Measurements from ENCODE around the gene ZFP69B. TPM values are rescaled to one million over a fixed set of nuclear protein-coding genes. Genes with fewer than 3 reads are reported as not detected.

The ZFP69B gene
- total RNA-seq, 1 experiment from 2014 or later = 11.6 TPM

GRCh38 chr1:40431385-40431784 is 18.9 kb upstream of the ZFP69B start:
- ChIA-PET POLR2A (no interaction called here), CTCF (no interaction called here)
- TF ChIP-seq, protein P1, sequence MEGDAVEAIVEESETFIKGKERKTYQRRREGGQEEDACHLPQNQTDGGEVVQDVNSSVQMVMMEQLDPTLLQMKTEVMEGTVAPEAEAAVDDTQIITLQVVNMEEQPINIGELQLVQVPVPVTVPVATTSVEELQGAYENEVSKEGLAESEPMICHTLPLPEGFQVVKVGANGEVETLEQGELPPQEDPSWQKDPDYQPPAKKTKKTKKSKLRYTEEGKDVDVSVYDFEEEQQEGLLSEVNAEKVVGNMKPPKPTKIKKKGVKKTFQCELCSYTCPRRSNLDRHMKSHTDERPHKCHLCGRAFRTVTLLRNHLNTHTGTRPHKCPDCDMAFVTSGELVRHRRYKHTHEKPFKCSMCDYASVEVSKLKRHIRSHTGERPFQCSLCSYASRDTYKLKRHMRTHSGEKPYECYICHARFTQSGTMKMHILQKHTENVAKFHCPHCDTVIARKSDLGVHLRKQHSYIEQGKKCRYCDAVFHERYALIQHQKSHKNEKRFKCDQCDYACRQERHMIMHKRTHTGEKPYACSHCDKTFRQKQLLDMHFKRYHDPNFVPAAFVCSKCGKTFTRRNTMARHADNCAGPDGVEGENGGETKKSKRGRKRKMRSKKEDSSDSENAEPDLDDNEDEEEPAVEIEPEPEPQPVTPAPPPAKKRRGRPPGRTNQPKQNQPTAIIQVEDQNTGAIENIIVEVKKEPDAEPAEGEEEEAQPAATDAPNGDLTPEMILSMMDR (IDR thresholded peaks at IDR 0.05) = no peak
- Histone ChIP-seq H3K9me3 (ENCODE audit: control insufficient read depth, insufficient read depth, low read depth, low read length) (no peaks in the 10 kb centered on the region), H3K4me1 (ENCODE audit: control insufficient read depth, insufficient read depth, low read length) (no peaks in the 10 kb centered on the region), H3K36me3 (ENCODE audit: control insufficient read depth, insufficient read depth, low read length) (no peaks in the 10 kb centered on the region), H3K27me3 (ENCODE audit: control insufficient read depth, insufficient read depth, low read length) (no peaks in the 10 kb centered on the region), H3K27ac (ENCODE audit: low read length) (no peak overlapping the region), H3K4me3 (ENCODE audit: low read depth in 2 of 2, low read length in 2 of 2) (no peak overlapping the region)
- ATAC-seq (no peak), DNase-seq (ENCODE audit: low read depth, low spot score) (no peak)
- in situ Hi-C loops (cut with HindIII; ENCODE audit: low pct_unique_long_range_greater_than_20kb, low sequenced_read_pairs) (no loop called here), intact Hi-C loops (cut with micrococcal nuclease; ENCODE audit: unreplicated experiment) (no loop called here)
- no TSS peak for BruUV-seq (replicated peaks)

GRCh38 chr1:40432644-40433390 is 17.5 kb upstream of the ZFP69B start:
- ChIA-PET POLR2A (interaction anchor here (0.7 kb wide), 1 partner anchor 573 kb away, joined by 3 read pairs; no protein-coding TSS in a partner anchor), CTCF (no interaction called here)
- H3K9me3 ChIP-seq (ENCODE audit: control insufficient read depth, insufficient read depth, low read depth, low read length) = no peaks in the 10 kb centered on the region
- no peak for ATAC-seq
- no peaks in the 10 kb centered on the region for H3K4me1 ChIP-seq (ENCODE audit: control insufficient read depth, insufficient read depth, low read length)
- TF ChIP-seq TCF7L2 (IDR thresholded peaks at IDR 0.05; ENCODE audit: low read depth, low read length) (no peak), SIN3A (IDR thresholded peaks at IDR 0.05; ENCODE audit: borderline replicate concordance, insufficient read depth, low read depth, low read length) (no peak), POLR2AphosphoS5 (IDR thresholded peaks at IDR 0.05; ENCODE audit: low read depth, low read length) (no peak)
- TF ChIP-seq, protein P2, sequence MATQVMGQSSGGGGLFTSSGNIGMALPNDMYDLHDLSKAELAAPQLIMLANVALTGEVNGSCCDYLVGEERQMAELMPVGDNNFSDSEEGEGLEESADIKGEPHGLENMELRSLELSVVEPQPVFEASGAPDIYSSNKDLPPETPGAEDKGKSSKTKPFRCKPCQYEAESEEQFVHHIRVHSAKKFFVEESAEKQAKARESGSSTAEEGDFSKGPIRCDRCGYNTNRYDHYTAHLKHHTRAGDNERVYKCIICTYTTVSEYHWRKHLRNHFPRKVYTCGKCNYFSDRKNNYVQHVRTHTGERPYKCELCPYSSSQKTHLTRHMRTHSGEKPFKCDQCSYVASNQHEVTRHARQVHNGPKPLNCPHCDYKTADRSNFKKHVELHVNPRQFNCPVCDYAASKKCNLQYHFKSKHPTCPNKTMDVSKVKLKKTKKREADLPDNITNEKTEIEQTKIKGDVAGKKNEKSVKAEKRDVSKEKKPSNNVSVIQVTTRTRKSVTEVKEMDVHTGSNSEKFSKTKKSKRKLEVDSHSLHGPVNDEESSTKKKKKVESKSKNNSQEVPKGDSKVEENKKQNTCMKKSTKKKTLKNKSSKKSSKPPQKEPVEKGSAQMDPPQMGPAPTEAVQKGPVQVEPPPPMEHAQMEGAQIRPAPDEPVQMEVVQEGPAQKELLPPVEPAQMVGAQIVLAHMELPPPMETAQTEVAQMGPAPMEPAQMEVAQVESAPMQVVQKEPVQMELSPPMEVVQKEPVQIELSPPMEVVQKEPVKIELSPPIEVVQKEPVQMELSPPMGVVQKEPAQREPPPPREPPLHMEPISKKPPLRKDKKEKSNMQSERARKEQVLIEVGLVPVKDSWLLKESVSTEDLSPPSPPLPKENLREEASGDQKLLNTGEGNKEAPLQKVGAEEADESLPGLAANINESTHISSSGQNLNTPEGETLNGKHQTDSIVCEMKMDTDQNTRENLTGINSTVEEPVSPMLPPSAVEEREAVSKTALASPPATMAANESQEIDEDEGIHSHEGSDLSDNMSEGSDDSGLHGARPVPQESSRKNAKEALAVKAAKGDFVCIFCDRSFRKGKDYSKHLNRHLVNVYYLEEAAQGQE (IDR thresholded peaks at IDR 0.05; ENCODE audit: insufficient read depth in 1 of 2, low read depth in 2 of 2, low read length in 1 of 2) = no peak
- TF ChIP-seq, protein P1 (IDR thresholded peaks at IDR 0.05) = no peak
- H3K4me3 ChIP-seq (ENCODE audit: low read depth in 2 of 2, low read length in 2 of 2) = no peak overlapping the region
- DNase-seq (ENCODE audit: low read depth, low spot score) = no peak
- H3K27me3 ChIP-seq (ENCODE audit: control insufficient read depth, insufficient read depth, low read length) = no peaks in the 10 kb centered on the region
- in situ Hi-C loops (cut with HindIII; ENCODE audit: low pct_unique_long_range_greater_than_20kb, low sequenced_read_pairs) (no loop called here), intact Hi-C loops (cut with micrococcal nuclease; ENCODE audit: unreplicated experiment) (no loop called here)
- no peak overlapping the region for H3K27ac ChIP-seq (ENCODE audit: low read length)
- H3K36me3 ChIP-seq (ENCODE audit: control insufficient read depth, insufficient read depth, low read length) = no peaks in the 10 kb centered on the region
- no TSS peak for BruUV-seq (replicated peaks)
